T-helper 2 cell treated with Interferon-gamma antibody and Interleukin-4, amounts not matched to agents 100 ng/mL and 5 ng/mL, for 36 hours (primary cell): ENCODE results near the gene MFSD6L. TPM values are rescaled to one million over a fixed set of nuclear protein-coding genes. Genes with fewer than 3 reads are reported as not detected.

Source experiments
- intact Hi-C: fragments of 100-400 bp; cut with micrococcal nuclease; formaldehyde crosslinking; loops from one replicate; pipeline ENCODE4 v1.15.1; 2023
- total RNA-seq: library from RNA; stranded (reverse); gene quantifications from 2 replicates; pipeline ENCODE4 v1.2.3, GENCODE V29; 2022

Gene MFSD6L
- total RNA-seq, 1 donor from 2014 or later: 0.86 TPM

- intact Hi-C loops: no loop called here
These were observed 5.5 kb downstream of the MFSD6L start for GRCh38 chr17:8793649-8794048.

DNA sequence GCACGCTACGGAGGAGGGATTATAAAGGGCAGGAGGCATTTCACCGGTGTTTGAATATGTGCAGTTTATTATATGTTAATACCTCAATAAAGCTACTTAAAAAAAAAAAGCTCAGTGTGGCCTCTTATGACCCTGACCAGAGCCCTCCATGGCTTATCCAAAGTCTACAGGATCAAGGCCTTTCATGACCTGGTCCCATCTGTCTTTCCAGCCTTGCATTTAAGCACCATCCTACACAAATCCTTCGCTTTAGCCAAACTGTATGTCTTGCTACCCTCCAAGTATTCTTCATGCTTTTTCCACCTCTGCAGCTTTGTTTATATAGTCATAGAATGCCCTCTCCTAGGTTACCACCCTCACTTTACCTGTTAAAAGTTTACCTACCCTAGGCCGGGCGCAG, 6.5 kb downstream of the MFSD6L start:
- intact Hi-C loops: no loop called here

DNA sequence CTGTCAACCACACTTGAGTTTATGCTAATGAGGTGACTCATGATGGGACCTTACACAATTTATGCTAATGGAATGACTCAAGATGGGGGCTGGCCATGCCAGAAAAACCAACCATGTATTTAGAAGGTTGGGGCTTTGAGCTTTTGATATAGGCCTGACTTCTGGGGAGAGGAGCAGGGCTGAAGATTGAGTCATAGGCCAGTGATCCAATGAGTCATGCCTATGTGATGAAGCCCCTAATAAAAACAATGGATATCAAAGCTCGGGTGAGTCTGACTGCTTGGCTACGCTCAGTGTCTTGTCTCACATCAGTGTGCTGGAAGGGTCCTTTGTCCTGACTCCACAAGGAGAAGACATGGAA, 7.3 kb downstream of the MFSD6L start:
- intact Hi-C loops: no loop called here

GRCh38 chr17:8791248-8791909, 7.8 kb downstream of the MFSD6L start:
- intact Hi-C loops: no loop called here

DNA sequence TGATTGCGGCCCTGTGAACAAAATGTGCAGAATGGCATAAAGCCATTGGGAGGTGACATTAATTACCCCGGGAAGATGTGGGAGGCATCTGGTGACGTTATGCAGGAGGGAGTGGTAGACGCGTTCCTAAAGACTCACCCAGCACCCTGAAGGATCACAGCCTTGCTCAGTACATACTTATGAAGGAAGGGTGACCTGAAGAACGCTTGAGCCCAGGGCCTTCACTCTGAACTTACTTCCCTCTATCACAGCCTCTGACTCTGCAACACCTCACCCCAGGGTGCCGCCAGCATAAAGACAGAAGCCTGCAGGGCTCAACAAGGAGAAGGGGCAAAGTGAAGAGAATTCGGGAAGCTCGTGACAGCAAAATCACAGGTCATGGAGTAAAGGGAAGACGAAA, 9.4 kb downstream of the MFSD6L start:
- intact Hi-C loops: loop anchor here (5.0 kb wide), 1 partner anchor 108 kb away; no protein-coding TSS in a partner anchor

GRCh38 chr17:8788998-8789397, 10.2 kb downstream of the MFSD6L start:
- intact Hi-C loops: loop anchor here (5.0 kb wide), 1 partner anchor 108 kb away; no protein-coding TSS in a partner anchor

DNA sequence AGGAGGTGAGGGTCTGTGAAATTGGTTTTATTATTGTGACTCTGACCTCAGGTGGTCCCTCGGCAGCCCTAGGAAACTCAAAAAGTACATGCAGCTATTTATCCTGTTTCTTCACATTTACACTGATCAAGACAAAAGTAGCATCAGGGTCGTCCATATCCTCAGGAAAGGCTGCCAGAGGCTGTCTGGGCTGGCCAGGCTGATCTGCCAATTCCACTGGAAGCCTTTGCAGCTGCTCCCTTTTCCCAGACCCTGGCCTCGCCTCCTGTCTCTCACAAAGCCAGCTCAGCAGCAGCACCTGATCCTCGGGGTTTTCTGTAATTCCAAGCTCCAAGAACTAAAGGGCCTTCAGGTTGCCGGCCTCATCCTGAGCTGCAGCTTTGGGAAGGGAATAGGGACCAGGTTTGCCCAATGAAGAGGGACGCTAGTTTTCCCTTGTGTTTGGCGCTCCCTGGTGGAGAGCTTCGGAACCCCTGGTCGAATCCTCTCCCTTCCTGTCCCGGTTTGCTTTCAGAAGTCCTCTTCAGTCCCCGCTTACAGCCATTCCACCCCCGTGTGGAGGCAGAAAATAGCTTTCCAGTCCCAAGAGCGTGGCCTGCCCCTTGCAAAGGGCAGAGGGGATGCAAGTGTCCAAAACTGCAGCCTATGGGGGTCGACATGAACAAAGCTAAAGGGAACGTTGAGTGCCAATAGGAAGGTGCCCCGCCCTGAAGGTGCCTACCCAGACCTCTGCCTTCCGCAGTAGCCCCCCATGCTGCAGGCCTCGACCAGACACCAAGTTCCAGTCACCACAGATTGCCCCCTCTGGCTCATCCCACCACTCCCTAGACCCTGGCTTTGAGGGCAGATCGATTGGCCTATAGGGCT, 13.4 kb downstream of the MFSD6L start:
- intact Hi-C loops: loop anchor here (5.0 kb wide), 1 partner anchor 112 kb away; no protein-coding TSS in a partner anchor

DNA sequence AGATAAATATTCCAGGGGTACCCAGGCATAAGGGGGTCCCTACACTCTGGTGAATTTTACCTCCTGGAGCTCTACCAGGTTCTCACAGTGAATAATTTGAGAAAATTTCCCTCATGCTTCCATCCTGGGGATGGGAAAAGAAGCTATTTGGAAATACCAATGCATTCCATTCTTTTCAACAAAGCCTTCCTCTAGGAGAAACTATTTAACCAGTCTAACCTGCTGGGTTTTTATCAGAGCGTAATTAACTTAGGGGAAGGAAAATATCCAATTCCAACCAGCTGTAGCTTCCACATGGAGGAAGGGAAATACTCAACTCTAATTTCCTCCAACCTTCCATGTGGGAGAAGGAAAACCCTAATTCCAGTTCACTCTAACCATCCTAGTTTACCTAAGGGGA, 17.0 kb downstream of the MFSD6L start:
- intact Hi-C loops: no loop called here

DNA sequence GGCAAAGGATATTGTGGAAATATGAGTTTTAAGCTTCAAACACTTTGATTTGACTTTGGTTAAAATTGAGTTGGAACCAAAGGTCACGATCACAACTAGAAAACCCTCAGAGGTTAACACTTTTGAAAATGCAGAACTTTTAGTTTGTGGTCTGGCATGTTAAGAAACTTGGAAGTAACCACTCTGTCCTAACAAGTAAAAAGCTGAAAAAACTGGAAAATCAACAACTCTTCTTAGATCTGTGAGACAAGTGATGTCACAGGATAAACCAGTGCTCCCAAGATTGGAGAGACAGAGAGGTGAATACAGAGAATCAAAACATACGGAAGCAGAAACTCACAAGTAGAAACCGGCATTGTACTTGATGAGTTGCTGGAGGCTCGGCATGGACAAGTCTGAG, 17.4 kb downstream of the MFSD6L start:
- intact Hi-C loops: no loop called here

DNA sequence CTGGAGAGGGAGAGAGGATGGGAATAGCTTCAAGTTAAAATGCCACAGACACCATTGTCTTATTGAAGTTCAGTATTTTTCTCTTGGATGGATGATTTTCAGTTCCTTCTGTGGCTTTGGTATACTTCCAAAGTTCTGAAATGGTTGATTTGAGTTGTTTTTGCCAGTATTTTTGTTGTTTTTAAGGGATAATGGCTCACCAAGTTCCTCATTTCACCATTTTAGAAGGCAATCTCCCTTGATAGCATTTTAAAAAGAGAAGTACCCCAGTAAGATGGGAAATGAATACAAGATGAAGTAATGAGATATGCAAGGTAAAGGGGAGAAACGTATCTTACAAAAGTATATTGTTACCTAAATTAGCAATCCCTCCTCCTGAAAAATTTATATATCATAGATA, 22.3 kb downstream of the MFSD6L start:
- intact Hi-C loops: no loop called here

DNA sequence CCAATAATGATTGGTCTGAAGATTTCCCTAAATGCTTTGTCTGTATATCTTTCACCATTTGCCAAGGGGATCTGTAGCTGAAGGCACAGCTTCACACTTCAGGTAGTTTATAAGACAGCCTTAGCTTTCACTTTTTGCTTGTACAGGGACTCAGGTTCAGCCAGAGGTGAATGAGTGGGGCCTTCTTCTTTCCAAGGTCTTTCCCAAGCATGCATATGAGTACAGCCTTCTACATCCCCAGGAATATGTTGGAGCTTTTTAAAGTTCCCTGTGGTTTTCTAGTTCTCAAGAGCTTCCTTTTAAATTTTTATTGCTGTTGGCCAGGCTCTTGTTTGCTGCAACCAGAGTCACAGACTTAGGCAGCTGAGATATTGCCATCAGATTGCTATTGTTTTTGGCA, 22.9 kb downstream of the MFSD6L start:
- intact Hi-C loops: no loop called here

GRCh38 chr17:8766731-8767130, 32.4 kb downstream of the MFSD6L start:
- intact Hi-C loops: no loop called here

DNA sequence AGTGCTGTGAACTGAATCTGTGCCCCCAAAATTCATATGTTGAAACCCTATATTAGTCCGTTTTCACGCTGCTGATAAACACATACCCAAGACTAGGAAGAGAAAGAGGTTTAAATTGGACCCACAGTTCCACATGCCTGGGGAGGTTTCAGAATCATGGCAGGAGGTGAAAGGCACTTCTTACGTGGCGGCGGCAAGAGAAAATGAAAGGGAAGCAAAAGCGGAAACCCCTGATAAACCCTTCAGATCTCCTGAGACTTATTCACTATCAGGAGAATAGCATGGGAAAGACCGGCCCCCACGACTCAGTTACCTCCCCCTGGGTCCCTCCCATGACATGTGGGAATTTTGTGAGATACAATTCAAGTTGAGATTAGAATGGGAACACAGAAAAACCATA, 37.2 kb downstream of the MFSD6L start:
- intact Hi-C loops: no loop called here

DNA sequence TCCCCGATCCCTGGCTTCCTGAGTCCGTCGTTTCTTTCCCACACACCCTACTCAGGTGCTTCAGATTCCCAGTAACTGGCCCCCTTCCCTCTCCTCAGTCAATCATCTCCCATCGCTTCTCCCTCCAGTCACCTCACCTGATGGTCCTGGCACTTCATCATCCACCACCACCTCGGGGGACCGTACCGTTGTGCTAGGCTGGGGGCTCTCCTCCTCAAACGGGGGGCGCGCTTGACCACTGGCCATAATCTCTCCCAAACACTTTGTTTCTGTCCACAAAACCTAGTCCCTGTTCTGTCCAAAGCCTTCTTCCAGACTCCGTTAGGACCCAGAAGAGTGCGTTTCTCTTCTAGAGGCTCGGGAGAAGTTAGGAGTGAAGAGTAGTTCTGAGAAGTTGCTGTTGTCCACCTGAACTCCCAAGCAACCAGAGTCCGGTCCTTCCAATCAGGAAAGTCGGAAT, 41.0 kb downstream of the MFSD6L start, which contains the start of gene SPDYE4:
SPDYE4 (minus strand) TSS at position 410 of the 460 bp plus-strand sequence; CDS start at position 246, 164 bp downstream.
- intact Hi-C loops: no loop called here

DNA sequence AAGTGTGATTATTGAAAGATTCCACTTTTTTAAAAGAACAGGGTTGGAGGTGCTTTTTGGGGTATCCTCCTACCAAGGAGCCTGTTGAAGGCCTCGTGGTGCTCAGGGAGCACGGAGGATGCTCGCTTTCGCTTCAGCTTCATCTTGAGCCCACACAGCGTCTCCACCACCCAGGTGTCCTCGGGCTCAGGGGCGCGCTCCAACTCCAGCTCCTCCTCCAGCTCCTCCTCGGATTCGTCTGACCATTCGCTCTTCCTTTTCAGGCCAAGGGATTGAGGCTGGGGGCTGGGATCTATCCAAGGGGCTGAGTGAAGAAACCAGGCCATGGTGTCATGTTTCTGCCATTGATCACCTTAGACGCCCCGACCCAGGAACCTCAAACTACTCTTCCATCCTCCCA, 42.0 kb downstream of the MFSD6L start:
- intact Hi-C loops: no loop called here

- intact Hi-C loops: loop anchor here (2.0 kb wide), 1 partner anchor 243 kb away; no protein-coding TSS in a partner anchor
These were observed 43.4 kb downstream of the MFSD6L start for GRCh38 chr17:8755590-8756255.

- intact Hi-C loops: loop anchor here (2.0 kb wide), 1 partner anchor 244 kb away; no protein-coding TSS in a partner anchor
These were observed 44.3 kb downstream of the MFSD6L start for GRCh38 chr17:8754890-8755289.

GRCh38 chr17:8753976-8754440, 45.2 kb downstream of the MFSD6L start:
- intact Hi-C loops: loop anchor here (2.0 kb wide), 1 partner anchor 245 kb away; no protein-coding TSS in a partner anchor

DNA sequence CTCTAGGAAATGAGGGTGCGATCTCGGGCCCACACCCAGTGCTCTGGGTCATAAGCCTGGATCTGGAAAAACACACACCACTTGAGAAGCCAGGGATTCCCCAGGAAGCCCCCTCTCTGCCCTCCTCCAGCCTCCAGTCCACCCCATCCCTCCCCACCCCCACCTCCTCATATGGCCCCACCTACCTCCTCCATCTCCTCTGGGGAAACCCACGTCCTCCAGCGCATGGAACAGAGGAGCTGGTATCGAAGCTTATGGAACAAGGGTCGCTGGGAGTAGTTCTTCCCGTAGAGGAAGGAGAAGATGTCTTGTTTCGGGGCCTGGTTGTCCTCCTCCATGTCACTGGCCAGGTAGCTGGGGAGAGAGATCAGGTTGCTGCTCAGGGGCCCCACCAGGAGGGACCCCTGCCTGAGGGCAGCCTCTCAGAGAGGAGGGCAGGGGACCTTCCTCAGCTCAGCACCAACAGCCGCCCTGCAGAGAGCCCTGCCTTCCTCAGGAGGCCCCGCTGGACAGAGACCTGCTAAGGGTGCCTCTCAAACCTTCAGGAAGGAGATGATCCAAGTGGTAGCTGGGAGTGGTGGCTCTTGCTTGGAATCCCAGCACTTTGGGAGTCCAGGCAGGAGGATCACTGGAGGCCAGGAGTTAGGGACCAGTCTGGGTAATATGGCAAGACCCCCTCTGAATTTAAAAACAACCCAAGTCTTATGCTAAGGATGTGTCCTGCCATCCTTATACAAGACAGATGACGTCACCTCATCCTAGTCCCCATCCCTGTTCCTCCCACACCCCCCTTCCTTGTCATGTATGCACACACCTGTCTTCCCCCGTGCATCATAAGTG, 45.8 kb downstream of the MFSD6L start:
- intact Hi-C loops: no loop called here

DNA sequence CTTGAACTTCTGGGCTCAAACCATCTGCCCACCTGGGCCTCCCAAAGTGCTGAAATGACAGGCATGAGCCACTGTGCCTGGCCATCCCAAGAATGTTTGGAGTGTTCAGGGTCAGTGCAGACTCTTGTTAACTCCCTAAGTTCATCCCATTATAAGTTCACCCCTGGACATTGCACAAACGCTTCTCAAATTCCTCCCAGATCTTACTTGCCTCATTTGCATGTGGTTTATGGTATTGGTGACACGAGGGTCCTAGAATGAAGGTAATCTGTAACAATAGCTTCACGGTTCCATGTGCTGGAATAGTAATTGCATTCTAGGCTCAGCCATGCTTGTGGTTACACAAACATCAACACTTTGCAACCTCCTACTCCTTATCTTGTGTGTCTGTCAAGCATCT, 49.5 kb downstream of the MFSD6L start:
- intact Hi-C loops: loop anchor here (10.0 kb wide), 1 partner anchor 115 kb away; the partner anchor contains the start of gene PIK3R6
